D341Med (cell line): ENCODE results near the gene CMTM8.
"Not testable (repeated sequence)": the region's sequence is repeated elsewhere in the genome, so short reads cannot be mapped to it uniquely, and the experiment has no call there.

Experiments
- DNase-seq: peaks from one replicate; pipeline ENCODE4 v3.0.0; 2012; ENCODE audit warnings: low spot score

CMTM8 gene, protein sequence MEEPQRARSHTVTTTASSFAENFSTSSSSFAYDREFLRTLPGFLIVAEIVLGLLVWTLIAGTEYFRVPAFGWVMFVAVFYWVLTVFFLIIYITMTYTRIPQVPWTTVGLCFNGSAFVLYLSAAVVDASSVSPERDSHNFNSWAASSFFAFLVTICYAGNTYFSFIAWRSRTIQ

GRCh38 chr3:32238453-32239306, at the start of gene CMTM8:
CMTM8 (plus strand) TSS chr3:32238680; CDS start chr3:32238973, 293 bp downstream.
- peak; percentile 94 for DNase-seq

DNA sequence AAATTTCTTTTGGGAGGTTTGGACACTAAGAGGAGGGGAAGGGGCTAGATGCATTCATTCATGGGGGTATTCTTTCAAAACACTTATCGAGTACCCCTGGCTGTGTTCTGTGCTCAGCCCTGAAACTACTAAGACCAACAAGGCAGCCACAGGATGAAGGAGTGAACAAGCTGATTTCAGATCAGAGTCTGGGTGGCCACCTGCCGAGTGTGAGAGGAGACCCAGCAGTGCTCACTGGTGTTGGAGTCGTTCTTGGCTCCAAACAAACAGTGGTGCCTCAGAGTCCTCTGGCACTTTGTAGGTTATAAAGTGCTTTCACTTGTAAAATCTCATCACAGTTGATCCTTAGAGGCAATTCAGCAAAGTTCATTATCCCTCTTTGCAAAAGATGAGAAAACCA, 48.8 kb upstream of the CMTM8 start:
- no peak for DNase-seq

DNA sequence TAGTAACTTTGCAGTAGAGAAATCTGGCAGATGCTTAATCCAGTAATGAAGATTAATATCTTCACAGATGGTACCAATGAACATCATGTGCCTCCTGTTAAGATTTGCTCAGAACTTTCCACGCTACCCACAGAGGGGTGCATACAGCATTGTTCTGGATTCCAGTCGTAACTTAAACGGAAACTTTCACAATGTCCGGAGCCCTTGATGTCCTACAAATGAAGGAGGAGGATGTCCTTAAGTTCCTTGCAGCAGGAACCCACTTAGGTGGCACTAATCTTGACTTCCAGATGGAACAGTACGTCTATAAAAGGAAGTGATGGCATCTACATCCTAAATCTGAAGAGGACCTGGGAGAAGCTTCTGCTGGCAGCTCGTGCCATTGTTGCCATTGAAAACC, 47.9 kb upstream of the CMTM8 start:
- DNase-seq: not testable (repeated sequence)

DNA sequence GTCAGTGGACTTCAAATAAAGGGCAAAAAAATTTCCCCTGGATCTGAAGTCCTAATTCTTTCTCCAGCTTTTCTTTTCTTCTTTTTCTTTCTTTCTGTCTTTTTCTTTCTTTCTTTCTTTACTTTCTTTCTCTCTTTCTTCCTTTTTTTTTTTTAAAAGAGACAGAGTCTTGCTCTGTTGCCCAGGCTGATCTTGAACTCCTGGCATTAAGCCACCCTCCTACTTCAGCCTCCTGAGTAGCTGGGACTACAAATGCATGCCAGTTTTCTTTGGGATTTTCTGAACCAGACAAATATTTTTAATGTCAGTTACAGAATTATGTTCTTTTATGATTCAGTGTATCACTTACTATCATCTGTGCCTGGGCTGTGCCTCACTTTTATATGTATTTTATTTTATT, 45.4 kb upstream of the CMTM8 start:
- DNase-seq: no peak

DNA sequence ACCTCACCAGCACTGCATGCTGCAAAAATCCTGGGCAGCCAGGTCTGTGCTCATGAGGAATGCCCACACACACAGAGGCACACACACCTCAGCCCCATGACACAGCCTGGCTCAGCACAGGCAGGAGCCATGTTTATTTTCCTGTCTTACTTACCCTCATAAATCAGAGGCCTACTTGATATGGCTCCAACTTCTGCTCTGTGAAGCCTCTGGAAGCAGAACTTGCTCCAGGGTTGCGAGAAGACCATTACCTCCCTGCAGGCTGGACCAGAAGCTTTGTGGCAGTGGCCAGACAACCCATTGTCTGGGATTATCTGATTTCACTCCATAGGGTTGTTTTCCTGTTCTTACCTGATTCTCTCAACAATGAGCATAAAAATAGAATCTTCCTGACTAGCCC, 43.8 kb upstream of the CMTM8 start:
- no peak for DNase-seq

GRCh38 chr3:32195995-32196540, 42.4 kb upstream of the CMTM8 start:
- DNase-seq: no peak

GRCh38 chr3:32197991-32198390, 40.5 kb upstream of the CMTM8 start:
- DNase-seq: no peak

DNA sequence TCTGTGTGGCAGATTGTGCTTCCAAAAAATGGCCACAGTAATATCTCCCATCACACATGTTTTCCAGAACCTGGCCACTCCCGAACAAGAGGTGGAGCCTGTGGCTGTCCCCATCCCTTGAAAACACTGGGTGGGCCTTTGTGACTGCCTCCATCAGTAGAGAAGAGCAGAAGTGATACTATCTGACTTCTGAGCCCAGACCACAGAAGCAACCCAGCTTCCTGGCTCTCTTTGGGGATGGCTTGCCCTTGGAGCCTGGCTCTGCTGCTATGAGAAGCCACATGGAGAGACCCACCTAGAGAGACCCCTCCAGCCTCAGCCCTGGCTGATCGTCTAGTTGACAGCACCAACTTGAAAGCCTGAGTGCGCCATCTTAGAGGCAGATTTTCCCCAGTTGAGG, 39.8 kb upstream of the CMTM8 start:
- no peak for DNase-seq

DNA sequence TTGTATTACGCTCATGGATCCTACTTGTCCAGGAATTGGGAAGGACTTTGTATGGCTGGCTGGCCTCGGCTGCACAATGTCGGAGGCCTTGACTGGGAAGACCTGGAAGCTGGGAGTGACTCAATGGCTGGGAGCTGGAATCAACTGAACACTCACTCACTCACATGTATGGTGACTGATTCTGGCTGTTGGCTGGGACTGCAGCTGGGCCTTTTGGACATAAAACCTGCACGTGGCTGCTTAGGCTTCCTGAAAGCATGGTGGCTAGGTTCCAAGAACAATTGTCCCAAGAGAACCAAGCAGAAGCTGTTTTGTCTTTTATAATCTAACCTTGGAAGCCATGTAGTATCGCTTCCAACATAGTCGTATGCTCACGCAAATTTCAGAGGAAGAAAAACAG, 38.0 kb upstream of the CMTM8 start:
- no peak for DNase-seq

DNA sequence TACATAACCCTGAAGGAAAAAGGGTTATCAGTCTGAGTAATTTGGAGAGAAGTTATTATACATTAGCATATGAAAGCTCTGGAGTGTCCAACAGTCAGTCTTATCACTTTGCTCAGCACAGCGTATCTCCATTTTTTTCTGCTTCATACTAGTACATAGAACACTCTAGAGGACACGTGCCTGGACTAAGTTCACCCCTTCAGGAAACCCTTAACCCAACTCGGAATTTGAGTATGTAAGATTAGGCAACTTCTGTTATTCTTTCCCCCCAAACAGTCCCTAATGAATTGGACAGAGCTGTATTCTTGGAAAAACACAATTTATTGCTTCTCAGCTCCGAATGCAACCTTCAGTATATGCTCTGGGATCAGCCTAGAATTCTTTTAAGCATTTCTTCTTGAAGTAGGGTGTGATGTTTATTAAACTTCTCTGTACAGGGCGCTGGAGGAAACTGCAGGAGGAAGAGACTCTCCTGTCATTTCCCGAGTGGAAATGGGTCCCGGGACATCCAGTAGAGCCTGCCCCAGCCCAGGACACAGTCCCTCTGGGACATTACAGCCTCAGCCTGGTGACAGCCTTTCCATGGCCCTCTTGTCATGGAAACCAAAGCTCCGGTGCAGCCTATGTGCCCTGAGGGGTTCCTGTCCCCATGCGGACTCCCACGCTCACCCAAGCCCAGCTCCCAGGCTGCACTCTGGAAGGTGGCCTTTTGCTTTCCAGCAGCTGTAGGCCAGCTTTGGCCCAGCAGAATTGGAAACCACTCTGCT, 37.3 kb upstream of the CMTM8 start:
- DNase-seq: no peak

DNA sequence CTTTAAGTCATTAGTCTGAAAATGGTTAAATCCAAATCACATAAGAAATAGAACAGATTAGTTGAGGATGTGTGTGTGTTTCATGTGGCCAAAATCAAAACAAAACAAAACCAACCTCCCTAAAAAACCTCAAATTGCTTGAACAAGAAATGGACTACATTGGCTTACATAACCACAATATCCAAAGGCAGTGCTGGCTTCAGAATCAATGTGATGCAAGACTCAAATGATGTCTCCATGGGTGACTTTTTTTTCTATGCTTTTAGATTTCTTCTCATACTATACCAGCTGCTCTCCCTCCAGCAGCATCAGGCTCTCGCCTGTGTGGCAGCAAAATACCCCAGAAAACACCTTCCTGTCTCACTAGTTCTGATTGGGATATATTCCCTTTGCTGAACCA, 36.0 kb upstream of the CMTM8 start:
- no peak for DNase-seq

DNA sequence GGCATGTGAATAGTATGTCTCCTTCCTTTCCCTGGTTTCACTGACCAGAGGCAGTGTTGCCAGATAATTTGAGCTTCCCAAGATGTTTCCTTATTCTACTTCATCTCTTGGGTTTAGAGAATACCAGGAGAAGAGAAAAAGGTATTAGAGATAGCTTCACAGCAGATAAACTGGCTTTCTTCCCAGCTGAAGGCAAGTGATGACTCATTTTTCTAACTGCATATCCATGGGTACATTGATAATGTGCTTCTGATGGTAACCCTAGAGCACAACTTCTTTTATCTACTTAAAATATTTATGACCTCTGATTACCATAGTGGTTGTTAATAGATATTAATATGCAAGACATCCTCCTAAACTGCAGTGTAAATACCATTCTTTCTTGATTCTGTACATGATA, 34.6 kb upstream of the CMTM8 start:
- no peak for DNase-seq

- no peak for DNase-seq
Observed at GRCh38 chr3:32208447-32208846, 30.0 kb upstream of the CMTM8 start.

DNA sequence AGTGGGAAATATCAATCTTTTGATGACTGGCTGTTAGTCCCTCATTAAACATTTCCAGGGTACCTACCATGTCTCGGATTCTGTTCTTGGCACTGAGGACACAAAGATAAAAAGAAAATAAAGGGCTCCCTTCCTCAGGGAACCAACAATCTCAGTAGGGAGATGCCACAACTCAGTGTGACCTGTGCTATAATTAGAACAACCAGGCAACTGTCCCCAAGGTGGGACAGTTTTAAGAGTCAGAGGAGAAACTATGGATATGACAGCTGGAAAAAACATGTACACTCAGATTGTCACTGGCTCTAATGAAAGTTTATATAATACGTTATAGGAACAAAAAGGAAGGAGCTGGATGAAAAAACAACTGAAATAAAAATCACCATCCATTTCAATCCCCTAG, 23.3 kb upstream of the CMTM8 start:
- DNase-seq: no peak

GRCh38 chr3:32216172-32216783, 22.2 kb upstream of the CMTM8 start:
- no peak for DNase-seq

DNA sequence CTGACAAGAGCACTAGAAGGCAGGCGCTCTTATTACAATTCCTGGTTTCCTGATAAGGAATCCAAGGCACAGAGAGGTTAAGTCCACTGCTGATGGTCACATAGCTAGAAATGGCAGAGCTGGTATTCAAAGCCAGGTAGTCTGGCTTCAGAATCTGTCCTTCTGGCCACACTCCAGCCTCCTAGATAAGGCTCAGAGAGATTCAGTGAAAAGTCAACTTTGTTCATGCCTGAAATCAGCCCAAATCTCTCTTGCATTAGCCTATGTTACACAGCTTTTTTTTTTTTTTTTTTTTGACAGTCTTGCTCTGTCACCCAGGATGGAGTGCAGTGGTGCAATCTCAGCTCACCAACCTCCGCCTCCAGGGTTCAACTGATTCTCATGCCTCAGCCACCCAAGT, 21.1 kb upstream of the CMTM8 start:
- no peak for DNase-seq

GRCh38 chr3:32219537-32219936, 18.9 kb upstream of the CMTM8 start:
- no peak for DNase-seq

DNA sequence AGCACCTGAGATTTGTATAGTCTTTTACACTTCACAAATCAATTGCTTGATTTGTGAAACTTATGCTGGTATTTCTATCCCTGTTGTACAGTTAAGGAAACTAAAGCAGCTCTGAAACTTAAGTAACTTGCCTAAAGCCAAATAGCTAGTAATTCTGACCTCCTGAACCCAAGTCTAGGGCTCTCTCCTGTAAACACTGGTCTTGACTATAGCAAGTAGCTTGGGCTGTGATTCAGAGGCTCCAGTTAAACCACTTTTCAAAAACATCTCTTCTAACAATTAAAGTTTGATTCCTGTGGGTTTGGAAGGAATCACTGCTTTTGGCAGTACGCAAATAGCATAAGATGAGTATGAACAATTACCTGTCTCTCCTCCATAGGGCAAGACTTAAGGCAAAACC, 18.5 kb upstream of the CMTM8 start:
- no peak for DNase-seq

GRCh38 chr3:32222950-32223349, 15.5 kb upstream of the CMTM8 start:
- no peak for DNase-seq

DNA sequence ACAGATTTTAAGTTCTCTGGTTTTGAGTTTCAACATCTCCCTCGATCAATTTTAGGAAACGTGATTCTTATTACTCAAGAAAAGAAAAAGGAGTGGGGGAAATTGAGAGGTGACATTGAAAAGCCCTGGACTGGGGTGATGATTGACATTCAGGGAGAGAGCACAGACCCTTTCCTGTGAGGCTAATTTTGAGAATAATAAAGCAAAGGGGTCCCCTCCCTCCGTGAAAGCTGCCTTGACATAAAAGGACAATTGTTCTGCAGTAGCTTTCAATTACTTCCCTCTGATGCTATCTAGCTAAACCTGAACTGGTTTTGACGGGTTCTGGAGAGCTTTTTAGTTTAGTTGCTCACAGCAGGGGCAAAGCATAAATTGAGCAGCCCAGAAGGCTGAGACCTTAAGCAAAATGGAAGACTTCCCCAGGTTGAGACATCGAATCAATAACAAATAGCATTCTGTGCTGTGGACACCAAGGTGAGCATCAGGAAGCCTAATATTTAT, 14.4 kb upstream of the CMTM8 start:
- no peak for DNase-seq

GRCh38 chr3:32226875-32227500, 11.5 kb upstream of the CMTM8 start:
- no peak for DNase-seq

- DNase-seq: not testable (repeated sequence)
Observed at GRCh38 chr3:32228743-32229142, 9.7 kb upstream of the CMTM8 start.
